HG02798 (cell line): ENCODE data around the gene YTHDF1.
"Not testable (repeated sequence)": the region's sequence is repeated elsewhere in the genome, so short reads cannot be mapped to it uniquely, and the experiment has no call there.

Experiments used
- ATAC-seq: cut with Tn5 transposase; IDR thresholded peaks from one replicate; pipeline ENCODE4 v1.9.1; 2021; ENCODE audit warnings: mild to moderate bottlenecking; ENCODE audit not compliant: unreplicated experiment, poor library complexity

The YTHDF1 gene

GRCh38 chr20:63230800-63231268 is 14.9 kb upstream of the YTHDF1 start:
- ATAC-seq = no peak

GRCh38 chr20:63228806-63229205 is 12.9 kb upstream of the YTHDF1 start:
- no peak for ATAC-seq

GRCh38 chr20:63227260-63227659 is 11.3 kb upstream of the YTHDF1 start:
- ATAC-seq = no peak

- ATAC-seq = no peak
Observed at GRCh38 chr20:63226042-63226943, 10.4 kb upstream of the YTHDF1 start.

GRCh38 chr20:63225082-63225454 is 9.1 kb upstream of the YTHDF1 start:
- no peak for ATAC-seq

GRCh38 chr20:63224412-63225081 is 8.6 kb upstream of the YTHDF1 start:
- no peak for ATAC-seq

- ATAC-seq = no peak
Observed at GRCh38 chr20:63223826-63224207, 7.9 kb upstream of the YTHDF1 start.

GRCh38 chr20:63223121-63223825 is 7.3 kb upstream of the YTHDF1 start:
- ATAC-seq = no peak

- ATAC-seq = no peak
Observed at GRCh38 chr20:63222541-63222940, 6.6 kb upstream of the YTHDF1 start.

GRCh38 chr20:63221400-63222053 is 5.6 kb upstream of the YTHDF1 start:
- not testable (repeated sequence) for ATAC-seq

GRCh38 chr20:63220696-63221399 is 4.9 kb upstream of the YTHDF1 start:
- no peak for ATAC-seq

GRCh38 chr20:63219866-63220521 is 4.1 kb upstream of the YTHDF1 start:
- ATAC-seq = no peak

- ATAC-seq = no peak
Observed at GRCh38 chr20:63219447-63219821, 3.5 kb upstream of the YTHDF1 start.

- ATAC-seq = no peak
Observed at GRCh38 chr20:63218701-63219446, 2.9 kb upstream of the YTHDF1 start.

- ATAC-seq = no peak
Observed at GRCh38 chr20:63217706-63218105, 1.8 kb upstream of the YTHDF1 start.

- no peak for ATAC-seq
Observed at GRCh38 chr20:63216849-63217471, 1.0 kb upstream of the YTHDF1 start.

GRCh38 chr20:63215101-63216040 is 560 bp downstream of the YTHDF1 start:
- no peak for ATAC-seq
